Sigmoid colon (tissue), 4 donors: Measurements from ENCODE around the gene GMPS.

Source experiments
- POLR2AphosphoS5 ChIP-seq, 4 donors: sonication (generic); formaldehyde crosslinking; IDR thresholded peaks; one replicate each; pipeline ENCODE4 v1.6.1; 2017; ENCODE audit warnings: antibody characterized with exemption in 4 of 4
- TF ChIP-seq, protein P1 (sequence below), 4 experiments: fragments of 450-650 bp in 3 of 4; fragments of 200-600 bp in 1 of 4; IDR thresholded peaks; one replicate each; pipeline ENCODE4 v1.5.1; 2016 to 2019; ENCODE audit warnings: antibody characterized with exemption in 4 of 4, mild to moderate bottlenecking in 3 of 4, moderate library complexity in 2 of 4

DNA sequence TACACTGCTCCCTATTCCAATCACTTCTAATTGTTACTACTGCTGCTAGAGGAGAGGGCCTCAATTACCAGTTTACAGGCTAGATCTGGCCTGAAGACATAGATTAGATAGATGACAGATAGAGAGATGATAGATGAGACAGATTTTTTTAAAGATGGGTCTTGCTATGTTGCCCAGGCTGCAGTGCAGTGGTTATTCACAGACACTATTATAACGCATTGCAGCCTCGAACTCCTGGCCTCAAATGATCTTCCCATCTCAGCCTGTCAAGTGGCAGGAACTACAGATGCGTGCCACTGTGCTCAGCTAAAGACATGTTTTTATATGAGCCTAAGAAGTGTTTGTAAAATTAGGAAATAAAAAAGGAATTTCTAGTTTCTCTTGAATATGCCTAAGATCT, 22.5 kb upstream of the GMPS start:
- TF ChIP-seq POLR2AphosphoS5 (IDR thresholded peaks at IDR 0.05): no peak
- TF ChIP-seq, protein P1, sequence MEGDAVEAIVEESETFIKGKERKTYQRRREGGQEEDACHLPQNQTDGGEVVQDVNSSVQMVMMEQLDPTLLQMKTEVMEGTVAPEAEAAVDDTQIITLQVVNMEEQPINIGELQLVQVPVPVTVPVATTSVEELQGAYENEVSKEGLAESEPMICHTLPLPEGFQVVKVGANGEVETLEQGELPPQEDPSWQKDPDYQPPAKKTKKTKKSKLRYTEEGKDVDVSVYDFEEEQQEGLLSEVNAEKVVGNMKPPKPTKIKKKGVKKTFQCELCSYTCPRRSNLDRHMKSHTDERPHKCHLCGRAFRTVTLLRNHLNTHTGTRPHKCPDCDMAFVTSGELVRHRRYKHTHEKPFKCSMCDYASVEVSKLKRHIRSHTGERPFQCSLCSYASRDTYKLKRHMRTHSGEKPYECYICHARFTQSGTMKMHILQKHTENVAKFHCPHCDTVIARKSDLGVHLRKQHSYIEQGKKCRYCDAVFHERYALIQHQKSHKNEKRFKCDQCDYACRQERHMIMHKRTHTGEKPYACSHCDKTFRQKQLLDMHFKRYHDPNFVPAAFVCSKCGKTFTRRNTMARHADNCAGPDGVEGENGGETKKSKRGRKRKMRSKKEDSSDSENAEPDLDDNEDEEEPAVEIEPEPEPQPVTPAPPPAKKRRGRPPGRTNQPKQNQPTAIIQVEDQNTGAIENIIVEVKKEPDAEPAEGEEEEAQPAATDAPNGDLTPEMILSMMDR (IDR thresholded peaks at IDR 0.05): no peak
